ENCODE data around the gene SIX3. TPM values are rescaled to one million over a fixed set of nuclear protein-coding genes. Genes with fewer than 3 reads are reported as not detected.

The SIX3 gene
- total and polyA plus RNA-seq, 2 experiments from 2014 or later = 0.21 to 0.28 TPM

DNA sequence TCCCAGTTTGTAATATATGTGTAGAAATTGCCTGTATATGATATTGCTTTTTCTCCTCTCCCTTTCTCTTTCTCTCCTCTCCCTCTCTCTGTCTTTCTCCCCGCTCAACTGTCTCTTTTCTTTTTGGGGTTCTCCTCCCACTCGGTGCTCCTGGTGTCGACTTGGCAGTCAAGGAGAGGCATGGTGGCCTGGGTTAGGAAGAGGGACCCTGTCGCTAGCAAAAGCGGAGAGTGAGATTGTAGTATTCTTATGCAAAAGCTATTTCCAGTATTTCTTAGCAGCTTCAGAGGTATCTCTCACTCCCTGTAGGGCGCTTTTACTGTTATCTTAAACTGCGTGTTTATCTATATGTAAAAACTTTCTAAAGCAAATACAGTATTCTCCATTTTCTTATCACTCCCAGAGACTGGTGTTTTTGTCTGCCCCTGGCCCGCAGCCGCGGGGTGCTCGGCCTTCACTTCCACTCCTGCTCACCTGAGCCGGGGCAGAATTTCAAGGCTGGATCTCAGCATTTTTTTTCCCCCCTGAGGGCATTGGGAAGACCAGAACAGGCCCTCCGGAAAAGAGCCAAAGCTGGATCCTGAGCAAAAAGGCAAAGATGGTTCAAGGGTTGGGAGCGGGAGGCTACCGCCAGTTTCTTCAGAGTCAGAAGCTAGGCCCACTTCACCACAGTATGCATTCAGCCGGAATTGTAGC lies 4.3 kb downstream of the SIX3 start:
- Histone ChIP-seq H3K4me2 (peak overlapping the region; percentile 86), H2AFZ (no peak overlapping the region; the same call in 1 of the 2 replicates), H3F3A (replicated peaks; ENCODE audit: low read depth) (peaks cover 40% of the 10 kb centered on the region), H3K4me3 (peak overlapping the region; percentile 41), H4K20me1 (replicated peaks; ENCODE audit: insufficient read depth) (peaks cover 3% of the 10 kb centered on the region), H3K9me2 (ENCODE audit: insufficient read depth) (no peaks in the 10 kb centered on the region), H3K79me2 (replicated peaks; ENCODE audit: insufficient read depth) (no peaks in the 10 kb centered on the region), H3K4me1 (ENCODE audit: insufficient read depth) (peaks cover 70% of the 10 kb centered on the region), H3K27me3 (ENCODE audit: insufficient read depth) (peaks cover 100% of the 10 kb centered on the region), H3K27ac (ENCODE audit: low read depth) (no peak overlapping the region; the same call in 1 of the 2 replicates), H3K36me3 (ENCODE audit: insufficient read depth) (no peaks in the 10 kb centered on the region)
- H3K36me3 Mint-ChIP-seq (ENCODE audit: low read depth) = no peaks in the 10 kb centered on the region
- H3K9me3 Mint-ChIP-seq = peaks cover 6% of the 10 kb centered on the region; the same call in 1 of the 3 replicates
- TF ChIP-seq EZH2 (IDR thresholded peaks at IDR 0.05; ENCODE audit: low read depth, unreplicated experiment) (peak; percentile 51), CREB1 (CRISPR knock-in tag; IDR thresholded peaks at IDR 0.05; ENCODE audit: low read depth) (no peak), EZH2phosphoT487 (IDR thresholded peaks at IDR 0.05; ENCODE audit: unreplicated experiment) (no peak)
- H3K27ac Mint-ChIP-seq = no peak overlapping the region
- peaks cover 70% of the 10 kb centered on the region for H3K4me1 Mint-ChIP-seq
- peak overlapping the region; percentile 63 for H3K4me3 Mint-ChIP-seq
- peaks cover 98% of the 10 kb centered on the region for H3K27me3 Mint-ChIP-seq (ENCODE audit: insufficient read depth, low read depth, poor library complexity)
- DNase-seq (ENCODE audit: low spot score) (peak; percentile 70), ATAC-seq (peak; percentile 2)

DNA sequence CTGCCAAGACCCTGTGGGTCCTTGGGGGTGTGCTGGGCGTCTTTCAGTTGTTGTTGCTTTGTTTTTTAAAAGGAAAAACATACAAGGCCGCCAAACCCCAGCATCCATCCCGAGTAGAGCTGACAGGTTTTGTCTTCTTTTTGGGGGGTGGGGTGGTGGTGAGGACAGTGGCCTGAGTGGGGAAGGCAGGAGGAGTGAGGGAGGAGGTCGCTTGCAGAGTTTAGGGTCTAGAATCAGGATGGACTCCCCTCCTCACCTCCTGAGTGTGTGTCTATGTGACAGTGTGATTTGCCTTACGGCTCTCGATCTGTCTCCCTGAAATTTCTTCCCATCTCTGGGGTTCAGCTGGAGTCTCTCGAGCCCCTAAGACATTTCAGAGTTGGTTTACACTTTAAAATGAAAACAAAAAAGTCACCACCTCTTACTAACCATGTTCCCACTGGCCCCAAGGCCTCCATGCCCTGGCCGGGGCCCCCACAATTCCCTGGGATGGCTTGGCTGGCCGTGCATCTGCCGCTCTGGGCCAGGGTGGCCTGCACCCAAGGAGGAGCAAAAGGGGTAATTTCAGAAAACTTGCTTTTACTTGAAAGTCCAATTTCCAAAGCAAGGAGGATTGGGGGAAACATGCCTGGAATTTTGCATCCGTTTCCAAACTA lies 5.0 kb downstream of the SIX3 start:
- Histone ChIP-seq H3K4me1 (ENCODE audit: insufficient read depth) (peaks cover 67% of the 10 kb centered on the region), H3K4me2 (peak overlapping the region; percentile 86), H3F3A (replicated peaks; ENCODE audit: low read depth) (peaks cover 35% of the 10 kb centered on the region), H3K27me3 (ENCODE audit: insufficient read depth) (peaks cover 100% of the 10 kb centered on the region), H4K20me1 (replicated peaks; ENCODE audit: insufficient read depth) (peaks cover 3% of the 10 kb centered on the region), H3K79me2 (replicated peaks; ENCODE audit: insufficient read depth) (no peaks in the 10 kb centered on the region), H3K9me2 (ENCODE audit: insufficient read depth) (no peaks in the 10 kb centered on the region), H3K27ac (ENCODE audit: low read depth) (no peak overlapping the region; the same call in 1 of the 2 replicates), H2AFZ (no peak overlapping the region; the same call in 1 of the 2 replicates), H3K4me3 (peak overlapping the region; percentile 41), H3K36me3 (ENCODE audit: insufficient read depth) (no peaks in the 10 kb centered on the region)
- Mint-ChIP-seq H3K4me1 (peaks cover 68% of the 10 kb centered on the region), H3K36me3 (ENCODE audit: low read depth) (no peaks in the 10 kb centered on the region), H3K4me3 (peak overlapping the region; percentile 63; the same call in 2 of the 3 replicates), H3K27me3 (ENCODE audit: insufficient read depth, low read depth, poor library complexity) (peaks cover 98% of the 10 kb centered on the region), H3K9me3 (peaks cover 6% of the 10 kb centered on the region; the same call in 1 of the 3 replicates), H3K27ac (no peak overlapping the region)
- no peak for ATAC-seq
- TF ChIP-seq, protein P1, sequence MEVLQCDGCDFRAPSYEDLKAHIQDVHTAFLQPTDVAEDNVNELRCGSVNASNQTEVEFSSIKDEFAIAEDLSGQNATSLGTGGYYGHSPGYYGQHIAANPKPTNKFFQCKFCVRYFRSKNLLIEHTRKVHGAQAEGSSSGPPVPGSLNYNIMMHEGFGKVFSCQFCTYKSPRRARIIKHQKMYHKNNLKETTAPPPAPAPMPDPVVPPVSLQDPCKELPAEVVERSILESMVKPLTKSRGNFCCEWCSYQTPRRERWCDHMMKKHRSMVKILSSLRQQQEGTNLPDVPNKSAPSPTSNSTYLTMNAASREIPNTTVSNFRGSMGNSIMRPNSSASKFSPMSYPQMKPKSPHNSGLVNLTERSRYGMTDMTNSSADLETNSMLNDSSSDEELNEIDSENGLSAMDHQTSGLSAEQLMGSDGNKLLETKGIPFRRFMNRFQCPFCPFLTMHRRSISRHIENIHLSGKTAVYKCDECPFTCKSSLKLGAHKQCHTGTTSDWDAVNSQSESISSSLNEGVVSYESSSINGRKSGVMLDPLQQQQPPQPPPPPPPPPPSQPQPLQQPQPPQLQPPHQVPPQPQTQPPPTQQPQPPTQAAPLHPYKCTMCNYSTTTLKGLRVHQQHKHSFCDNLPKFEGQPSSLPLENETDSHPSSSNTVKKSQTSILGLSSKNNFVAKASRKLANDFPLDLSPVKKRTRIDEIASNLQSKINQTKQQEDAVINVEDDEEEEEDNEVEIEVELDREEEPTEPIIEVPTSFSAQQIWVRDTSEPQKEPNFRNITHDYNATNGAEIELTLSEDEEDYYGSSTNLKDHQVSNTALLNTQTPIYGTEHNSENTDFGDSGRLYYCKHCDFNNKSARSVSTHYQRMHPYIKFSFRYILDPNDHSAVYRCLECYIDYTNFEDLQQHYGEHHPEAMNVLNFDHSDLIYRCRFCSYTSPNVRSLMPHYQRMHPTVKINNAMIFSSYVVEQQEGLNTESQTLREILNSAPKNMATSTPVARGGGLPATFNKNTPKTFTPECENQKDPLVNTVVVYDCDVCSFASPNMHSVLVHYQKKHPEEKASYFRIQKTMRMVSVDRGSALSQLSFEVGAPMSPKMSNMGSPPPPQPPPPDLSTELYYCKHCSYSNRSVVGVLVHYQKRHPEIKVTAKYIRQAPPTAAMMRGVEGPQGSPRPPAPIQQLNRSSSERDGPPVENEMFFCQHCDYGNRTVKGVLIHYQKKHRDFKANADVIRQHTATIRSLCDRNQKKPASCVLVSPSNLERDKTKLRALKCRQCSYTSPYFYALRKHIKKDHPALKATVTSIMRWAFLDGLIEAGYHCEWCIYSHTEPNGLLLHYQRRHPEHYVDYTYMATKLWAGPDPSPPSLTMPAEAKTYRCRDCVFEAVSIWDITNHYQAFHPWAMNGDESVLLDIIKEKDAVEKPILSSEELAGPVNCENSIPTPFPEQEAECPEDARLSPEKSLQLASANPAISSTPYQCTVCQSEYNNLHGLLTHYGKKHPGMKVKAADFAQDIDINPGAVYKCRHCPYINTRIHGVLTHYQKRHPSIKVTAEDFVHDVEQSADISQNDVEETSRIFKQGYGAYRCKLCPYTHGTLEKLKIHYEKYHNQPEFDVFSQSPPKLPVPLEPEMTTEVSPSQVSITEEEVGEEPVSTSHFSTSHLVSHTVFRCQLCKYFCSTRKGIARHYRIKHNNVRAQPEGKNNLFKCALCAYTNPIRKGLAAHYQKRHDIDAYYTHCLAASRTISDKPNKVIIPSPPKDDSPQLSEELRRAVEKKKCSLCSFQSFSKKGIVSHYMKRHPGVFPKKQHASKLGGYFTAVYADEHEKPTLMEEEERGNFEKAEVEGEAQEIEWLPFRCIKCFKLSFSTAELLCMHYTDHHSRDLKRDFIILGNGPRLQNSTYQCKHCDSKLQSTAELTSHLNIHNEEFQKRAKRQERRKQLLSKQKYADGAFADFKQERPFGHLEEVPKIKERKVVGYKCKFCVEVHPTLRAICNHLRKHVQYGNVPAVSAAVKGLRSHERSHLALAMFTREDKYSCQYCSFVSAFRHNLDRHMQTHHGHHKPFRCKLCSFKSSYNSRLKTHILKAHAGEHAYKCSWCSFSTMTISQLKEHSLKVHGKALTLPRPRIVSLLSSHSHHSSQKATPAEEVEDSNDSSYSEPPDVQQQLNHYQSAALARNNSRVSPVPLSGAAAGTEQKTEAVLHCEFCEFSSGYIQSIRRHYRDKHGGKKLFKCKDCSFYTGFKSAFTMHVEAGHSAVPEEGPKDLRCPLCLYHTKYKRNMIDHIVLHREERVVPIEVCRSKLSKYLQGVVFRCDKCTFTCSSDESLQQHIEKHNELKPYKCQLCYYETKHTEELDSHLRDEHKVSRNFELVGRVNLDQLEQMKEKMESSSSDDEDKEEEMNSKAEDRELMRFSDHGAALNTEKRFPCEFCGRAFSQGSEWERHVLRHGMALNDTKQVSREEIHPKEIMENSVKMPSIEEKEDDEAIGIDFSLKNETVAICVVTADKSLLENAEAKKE (CRISPR knock-in tag; IDR thresholded peaks at IDR 0.05) = no peak
- TF ChIP-seq JUNB (IDR thresholded peaks at IDR 0.05; ENCODE audit: unreplicated experiment) = no peak
- TF ChIP-seq, protein P2, sequence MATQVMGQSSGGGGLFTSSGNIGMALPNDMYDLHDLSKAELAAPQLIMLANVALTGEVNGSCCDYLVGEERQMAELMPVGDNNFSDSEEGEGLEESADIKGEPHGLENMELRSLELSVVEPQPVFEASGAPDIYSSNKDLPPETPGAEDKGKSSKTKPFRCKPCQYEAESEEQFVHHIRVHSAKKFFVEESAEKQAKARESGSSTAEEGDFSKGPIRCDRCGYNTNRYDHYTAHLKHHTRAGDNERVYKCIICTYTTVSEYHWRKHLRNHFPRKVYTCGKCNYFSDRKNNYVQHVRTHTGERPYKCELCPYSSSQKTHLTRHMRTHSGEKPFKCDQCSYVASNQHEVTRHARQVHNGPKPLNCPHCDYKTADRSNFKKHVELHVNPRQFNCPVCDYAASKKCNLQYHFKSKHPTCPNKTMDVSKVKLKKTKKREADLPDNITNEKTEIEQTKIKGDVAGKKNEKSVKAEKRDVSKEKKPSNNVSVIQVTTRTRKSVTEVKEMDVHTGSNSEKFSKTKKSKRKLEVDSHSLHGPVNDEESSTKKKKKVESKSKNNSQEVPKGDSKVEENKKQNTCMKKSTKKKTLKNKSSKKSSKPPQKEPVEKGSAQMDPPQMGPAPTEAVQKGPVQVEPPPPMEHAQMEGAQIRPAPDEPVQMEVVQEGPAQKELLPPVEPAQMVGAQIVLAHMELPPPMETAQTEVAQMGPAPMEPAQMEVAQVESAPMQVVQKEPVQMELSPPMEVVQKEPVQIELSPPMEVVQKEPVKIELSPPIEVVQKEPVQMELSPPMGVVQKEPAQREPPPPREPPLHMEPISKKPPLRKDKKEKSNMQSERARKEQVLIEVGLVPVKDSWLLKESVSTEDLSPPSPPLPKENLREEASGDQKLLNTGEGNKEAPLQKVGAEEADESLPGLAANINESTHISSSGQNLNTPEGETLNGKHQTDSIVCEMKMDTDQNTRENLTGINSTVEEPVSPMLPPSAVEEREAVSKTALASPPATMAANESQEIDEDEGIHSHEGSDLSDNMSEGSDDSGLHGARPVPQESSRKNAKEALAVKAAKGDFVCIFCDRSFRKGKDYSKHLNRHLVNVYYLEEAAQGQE (IDR thresholded peaks at IDR 0.05; ENCODE audit: unreplicated experiment) = no peak
- TF ChIP-seq EZH2 (IDR thresholded peaks at IDR 0.05; ENCODE audit: low read depth, unreplicated experiment) = peak; percentile 46
- no peak for TF ChIP-seq NANOG (IDR thresholded peaks at IDR 0.05; ENCODE audit: borderline replicate concordance)
- TF ChIP-seq STAT1 (IDR thresholded peaks at IDR 0.05; ENCODE audit: unreplicated experiment) = no peak
- no peak for DNase-seq (ENCODE audit: low spot score)

Data from GM23338 (cell line).